ENCODE measurements around the gene PSMD1.

PSMD1 gene

DNA sequence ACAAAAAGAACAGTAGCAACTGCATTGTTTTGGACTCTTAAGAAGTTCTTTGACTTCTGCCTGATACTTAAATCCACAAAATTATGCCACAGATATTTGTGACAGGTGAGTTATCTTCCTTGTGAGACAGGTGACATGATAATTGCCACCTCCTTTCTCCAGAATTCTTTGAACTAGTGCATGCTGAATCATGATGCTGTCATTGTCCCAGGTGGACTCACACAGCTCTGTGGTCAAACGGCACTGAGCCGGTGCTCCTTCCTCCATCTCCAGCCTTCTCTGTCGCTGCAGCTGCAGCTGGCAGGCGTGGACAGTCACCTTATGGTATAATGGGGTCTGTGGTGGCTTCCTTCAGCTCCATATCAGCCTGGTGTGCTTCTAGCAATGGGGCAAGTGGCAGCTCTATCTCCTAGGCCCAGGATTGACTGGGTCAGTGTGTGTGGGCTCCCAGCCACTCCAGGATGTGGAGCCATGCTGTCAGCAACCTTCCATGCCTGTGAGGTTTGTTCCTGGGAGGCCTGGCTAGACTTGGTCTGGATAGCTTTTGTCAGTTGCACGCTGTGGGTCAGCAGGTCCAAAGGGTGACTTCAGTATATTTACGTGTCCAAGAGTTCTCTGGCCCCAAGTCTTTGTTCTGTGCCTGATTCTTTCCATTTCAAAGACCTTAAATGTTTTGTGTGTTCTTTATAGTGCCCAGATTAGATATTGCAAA lies 157.4 kb downstream of the PSMD1 start:
- DNase-seq = no peak

- DNase-seq = no peak
Measured at GRCh38 chr2:231218366-231218765, 161.7 kb downstream of the PSMD1 start.

- no peak for DNase-seq
Measured at GRCh38 chr2:231219289-231219688, 162.6 kb downstream of the PSMD1 start.

- DNase-seq = no peak
Measured at GRCh38 chr2:231221761-231222160, 165.1 kb downstream of the PSMD1 start.
